Liver (tissue), 9 donors: Measurements from ENCODE around the gene PRPF40B. TPM values are rescaled to one million over a fixed set of nuclear protein-coding genes. Genes with fewer than 3 reads are reported as not detected.
"Not testable (repeated sequence)": the region's sequence is repeated elsewhere in the genome, so short reads cannot be mapped to it uniquely, and the experiment has no call there.

Source experiments
- DNase-seq: peaks from one replicate; pipeline ENCODE4 v3.0.0-alpha.2; 2017; ENCODE audit warnings: low spot score
- H3K27ac ChIP-seq, 2 donors: one replicate each; pipeline ENCODE4 v1.7.0; 2013; ENCODE audit warnings: inconsistent platforms in 2 of 2, low read length in 2 of 2, control low read depth in 1 of 2, low read depth in 1 of 2, mild to moderate bottlenecking in 1 of 2
- H3K27me3 ChIP-seq, 4 donors: one replicate each; pipeline versions ENCODE4 v1.6.1 to v1.7.0; 2013; ENCODE audit warnings: low read length in 3 of 4, inconsistent platforms in 1 of 4, mild to moderate bottlenecking in 1 of 4, moderate library complexity in 1 of 4; ENCODE audit not compliant: control insufficient read depth in 4 of 4, insufficient read depth in 4 of 4
- H3K36me3 ChIP-seq, 4 donors: one replicate each; pipeline versions ENCODE4 v1.6.1 to v1.7.0; 2013; ENCODE audit warnings: low read length in 3 of 4, mild to moderate bottlenecking in 3 of 4, low read depth in 1 of 4, moderate library complexity in 1 of 4; ENCODE audit not compliant: control insufficient read depth in 4 of 4, insufficient read depth in 3 of 4
- H3K4me1 ChIP-seq, 4 donors: one replicate each; pipeline versions ENCODE4 v1.6.1 to v1.7.0; 2013; ENCODE audit warnings: low read length in 3 of 4, mild to moderate bottlenecking in 3 of 4, moderate library complexity in 1 of 4; ENCODE audit not compliant: control insufficient read depth in 4 of 4, insufficient read depth in 4 of 4
- H3K4me3 ChIP-seq, 3 donors: one replicate each; pipeline versions ENCODE4 v1.6.1 to v1.7.0; 2013; ENCODE audit warnings: low read length in 3 of 3, control low read depth in 1 of 3, low read depth in 1 of 3, mild to moderate bottlenecking in 1 of 3
- H3K9ac ChIP-seq, 2 donors: one replicate each; pipeline ENCODE4 v1.7.0; 2013; ENCODE audit warnings: low read length in 2 of 2, mild to moderate bottlenecking in 2 of 2, moderate library complexity in 2 of 2, control low read depth in 1 of 2, low read depth in 1 of 2
- H3K9me3 ChIP-seq, 4 donors: one replicate each; pipeline versions ENCODE4 v1.6.1 to v1.7.0; 2013; ENCODE audit warnings: low read length in 3 of 4; ENCODE audit not compliant: control insufficient read depth in 4 of 4
- EGR1 ChIP-seq, 2 donors: IDR thresholded peaks; 2 replicates each; pipeline ENCODE4 v1.6.1; 2016 to 2018; ENCODE audit warnings: antibody characterized with exemption in 2 of 2, low read depth in 2 of 2
- FOXA1 ChIP-seq: IDR thresholded peaks from 2 replicates; pipeline ENCODE4 v1.6.1; 2016; ENCODE audit warnings: antibody characterized with exemption
- FOXA2 ChIP-seq: IDR thresholded peaks from 2 replicates; pipeline ENCODE4 v1.6.1; 2016; ENCODE audit warnings: antibody characterized with exemption
- GABPA ChIP-seq, 2 donors: IDR thresholded peaks in 1 of 2; conservative IDR thresholded peaks in 1 of 2; 2 replicates each; pipeline ENCODE4 v1.6.1; 2016; ENCODE audit warnings: antibody characterized with exemption in 2 of 2, mild to moderate bottlenecking in 1 of 2, moderate library complexity in 1 of 2
- HNF4A ChIP-seq, 2 donors: conservative IDR thresholded peaks; 2 replicates each; pipeline ENCODE4 v1.6.1; 2016; ENCODE audit warnings: antibody characterized with exemption in 2 of 2, mild to moderate bottlenecking in 2 of 2
- HNF4G ChIP-seq: IDR thresholded peaks from 2 replicates; pipeline ENCODE4 v1.6.1; 2016; ENCODE audit warnings: antibody characterized with exemption
- JUND ChIP-seq, 2 donors: IDR thresholded peaks; 2 replicates each; pipeline ENCODE4 v1.6.1; 2016; ENCODE audit warnings: antibody characterized with exemption in 2 of 2
- NR2F2 ChIP-seq: IDR thresholded peaks from 2 replicates; pipeline ENCODE4 v1.6.1; 2016; ENCODE audit warnings: antibody characterized with exemption
- RAD21 ChIP-seq, 2 donors: IDR thresholded peaks; 2 replicates each; pipeline ENCODE4 v1.6.1; 2016; ENCODE audit warnings: antibody characterized with exemption in 2 of 2, mild to moderate bottlenecking in 2 of 2
- RXRA ChIP-seq, 2 donors: IDR thresholded peaks; 2 replicates each; pipeline ENCODE4 v1.6.1; 2017 to 2018; ENCODE audit warnings: antibody characterized with exemption in 2 of 2, mild to moderate bottlenecking in 1 of 2
- SP1 ChIP-seq: IDR thresholded peaks from 2 replicates; pipeline ENCODE4 v1.6.1; 2018; ENCODE audit warnings: antibody characterized with exemption, mild to moderate bottlenecking
- TAF1 ChIP-seq: conservative IDR thresholded peaks from 2 replicates; pipeline ENCODE4 v1.6.1; 2016; ENCODE audit warnings: antibody characterized with exemption, mild to moderate bottlenecking
- YY1 ChIP-seq: IDR thresholded peaks from 2 replicates; pipeline ENCODE4 v1.6.1; 2016; ENCODE audit warnings: antibody characterized with exemption, mild to moderate bottlenecking
- WGBS: extraction: QIAGEN DNeasy Blood & Tissue Kit; methylation state at CpG from one replicate; pipeline ENCODE4 v1.1.7; 2013; 5-methylcytosine and 5-hydroxymethylcytosine counted together
- polyA plus RNA-seq, 2 donors: library from polyadenylated mRNA; stranded (reverse) in 1 of 2; unstranded in 1 of 2; fragments of 200-250 nt in 1 of 2; fragments of >200 nt in 1 of 2; fragmentation: Nextera tagmentation in 1 of 2; extraction: Ambion mirVana in 1 of 2; gene quantifications; one replicate each; pipeline versions ENCODE4 v1.2.1 to v1.2.3, GENCODE V29; 2013 to 2015
- total RNA-seq, 2 donors: library from RNA; depleted of rRNA; stranded (reverse); fragments of >200 nt; gene quantifications; one replicate each; pipeline ENCODE4 v1.2.3, GENCODE V29; 2014
- TF ChIP-seq, protein P1 (sequence below): IDR thresholded peaks from 2 replicates; pipeline ENCODE4 v1.6.1; 2016; ENCODE audit warnings: antibody characterized with exemption
- TF ChIP-seq, protein P2 (sequence below): IDR thresholded peaks from 2 replicates; pipeline ENCODE4 v1.6.1; 2016; ENCODE audit warnings: antibody characterized with exemption
- TF ChIP-seq, protein P3 (sequence below): IDR thresholded peaks from 2 replicates; pipeline ENCODE4 v1.6.1; 2016; ENCODE audit warnings: antibody characterized with exemption, mild to moderate bottlenecking
- TF ChIP-seq, protein P4 (sequence below): IDR thresholded peaks from 2 replicates; pipeline ENCODE4 v1.6.1; 2016; ENCODE audit warnings: antibody characterized with exemption
- TF ChIP-seq, protein P5 (sequence below): fragments of 150-350 bp; IDR thresholded peaks from 2 replicates; pipeline ENCODE4 v1.5.1; 2017; ENCODE audit warnings: improper control_type of control experiment, low read depth, low read length; ENCODE audit not compliant: missing input control
- donor health status: healthy.
- donor health status: healthy.
- donor health status: healthy.
- donor health status: healthy.
- donor health status: healthy.

Gene PRPF40B
- total and polyA plus RNA-seq, 4 donors, result 2.4 to 4.8 (median 3.9) TPM

DNA sequence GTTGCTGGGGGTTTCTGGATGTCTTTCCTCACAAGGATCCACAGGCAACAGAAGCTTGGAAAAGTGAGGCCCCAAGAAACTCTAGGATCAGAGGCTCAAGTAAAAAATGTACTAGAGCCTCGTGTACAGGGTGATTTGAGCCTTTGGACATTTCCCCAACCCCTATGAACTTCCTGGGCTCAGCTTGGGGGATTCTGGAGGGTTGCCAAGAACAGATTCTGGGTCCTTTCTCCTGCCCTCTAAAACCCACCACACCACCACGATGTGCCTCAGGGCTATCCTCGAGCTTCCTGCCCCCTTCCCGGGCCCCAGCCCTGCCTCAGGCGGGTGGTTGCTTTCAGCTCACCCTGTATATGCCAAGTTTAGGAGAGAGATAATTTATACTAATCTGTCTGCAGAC, 18.5 kb upstream of the PRPF40B start:
- H3K9ac ChIP-seq, result no peak overlapping the region
- H3K9me3 ChIP-seq, result no peaks in the 10 kb centered on the region
- peaks cover 0 to 5% (median 0%) of the 10 kb centered on the region in 4 donors for H3K36me3 ChIP-seq
- no peak overlapping the region for H3K27ac ChIP-seq
- no peaks in the 10 kb centered on the region for H3K4me1 ChIP-seq
- no peaks in the 10 kb centered on the region for H3K27me3 ChIP-seq
- DNase-seq, result no peak
- WGBS, result 69% methylated on average over 5 of the region's 5 CpGs
- no peak overlapping the region for H3K4me3 ChIP-seq
- TF ChIP-seq, protein P1, sequence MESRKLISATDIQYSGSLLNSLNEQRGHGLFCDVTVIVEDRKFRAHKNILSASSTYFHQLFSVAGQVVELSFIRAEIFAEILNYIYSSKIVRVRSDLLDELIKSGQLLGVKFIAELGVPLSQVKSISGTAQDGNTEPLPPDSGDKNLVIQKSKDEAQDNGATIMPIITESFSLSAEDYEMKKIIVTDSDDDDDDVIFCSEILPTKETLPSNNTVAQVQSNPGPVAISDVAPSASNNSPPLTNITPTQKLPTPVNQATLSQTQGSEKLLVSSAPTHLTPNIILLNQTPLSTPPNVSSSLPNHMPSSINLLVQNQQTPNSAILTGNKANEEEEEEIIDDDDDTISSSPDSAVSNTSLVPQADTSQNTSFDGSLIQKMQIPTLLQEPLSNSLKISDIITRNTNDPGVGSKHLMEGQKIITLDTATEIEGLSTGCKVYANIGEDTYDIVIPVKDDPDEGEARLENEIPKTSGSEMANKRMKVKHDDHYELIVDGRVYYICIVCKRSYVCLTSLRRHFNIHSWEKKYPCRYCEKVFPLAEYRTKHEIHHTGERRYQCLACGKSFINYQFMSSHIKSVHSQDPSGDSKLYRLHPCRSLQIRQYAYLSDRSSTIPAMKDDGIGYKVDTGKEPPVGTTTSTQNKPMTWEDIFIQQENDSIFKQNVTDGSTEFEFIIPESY, result no peak
- no peak for TF ChIP-seq FOXA2
- TF ChIP-seq HNF4A (conservative IDR thresholded peaks at IDR 0.05), result no peak
- TF ChIP-seq, protein P2, sequence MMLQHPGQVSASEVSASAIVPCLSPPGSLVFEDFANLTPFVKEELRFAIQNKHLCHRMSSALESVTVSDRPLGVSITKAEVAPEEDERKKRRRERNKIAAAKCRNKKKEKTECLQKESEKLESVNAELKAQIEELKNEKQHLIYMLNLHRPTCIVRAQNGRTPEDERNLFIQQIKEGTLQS, result no peak
- TF ChIP-seq FOXA1, result no peak
- TF ChIP-seq, protein P3, sequence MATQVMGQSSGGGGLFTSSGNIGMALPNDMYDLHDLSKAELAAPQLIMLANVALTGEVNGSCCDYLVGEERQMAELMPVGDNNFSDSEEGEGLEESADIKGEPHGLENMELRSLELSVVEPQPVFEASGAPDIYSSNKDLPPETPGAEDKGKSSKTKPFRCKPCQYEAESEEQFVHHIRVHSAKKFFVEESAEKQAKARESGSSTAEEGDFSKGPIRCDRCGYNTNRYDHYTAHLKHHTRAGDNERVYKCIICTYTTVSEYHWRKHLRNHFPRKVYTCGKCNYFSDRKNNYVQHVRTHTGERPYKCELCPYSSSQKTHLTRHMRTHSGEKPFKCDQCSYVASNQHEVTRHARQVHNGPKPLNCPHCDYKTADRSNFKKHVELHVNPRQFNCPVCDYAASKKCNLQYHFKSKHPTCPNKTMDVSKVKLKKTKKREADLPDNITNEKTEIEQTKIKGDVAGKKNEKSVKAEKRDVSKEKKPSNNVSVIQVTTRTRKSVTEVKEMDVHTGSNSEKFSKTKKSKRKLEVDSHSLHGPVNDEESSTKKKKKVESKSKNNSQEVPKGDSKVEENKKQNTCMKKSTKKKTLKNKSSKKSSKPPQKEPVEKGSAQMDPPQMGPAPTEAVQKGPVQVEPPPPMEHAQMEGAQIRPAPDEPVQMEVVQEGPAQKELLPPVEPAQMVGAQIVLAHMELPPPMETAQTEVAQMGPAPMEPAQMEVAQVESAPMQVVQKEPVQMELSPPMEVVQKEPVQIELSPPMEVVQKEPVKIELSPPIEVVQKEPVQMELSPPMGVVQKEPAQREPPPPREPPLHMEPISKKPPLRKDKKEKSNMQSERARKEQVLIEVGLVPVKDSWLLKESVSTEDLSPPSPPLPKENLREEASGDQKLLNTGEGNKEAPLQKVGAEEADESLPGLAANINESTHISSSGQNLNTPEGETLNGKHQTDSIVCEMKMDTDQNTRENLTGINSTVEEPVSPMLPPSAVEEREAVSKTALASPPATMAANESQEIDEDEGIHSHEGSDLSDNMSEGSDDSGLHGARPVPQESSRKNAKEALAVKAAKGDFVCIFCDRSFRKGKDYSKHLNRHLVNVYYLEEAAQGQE, result no peak
- no peak for TF ChIP-seq EGR1 (IDR thresholded peaks at IDR 0.05; ENCODE audit: low read depth in 2 of 2)
- TF ChIP-seq SP1, result no peak
- TF ChIP-seq JUND (IDR thresholded peaks at IDR 0.05), result no peak
- no peak for TF ChIP-seq GABPA (IDR thresholded peaks at IDR 0.05 in 1 of 2, conservative IDR thresholded peaks at IDR 0.05 in 1 of 2)
- TF ChIP-seq, protein P4, sequence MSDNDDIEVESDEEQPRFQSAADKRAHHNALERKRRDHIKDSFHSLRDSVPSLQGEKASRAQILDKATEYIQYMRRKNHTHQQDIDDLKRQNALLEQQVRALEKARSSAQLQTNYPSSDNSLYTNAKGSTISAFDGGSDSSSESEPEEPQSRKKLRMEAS, result no peak
- TF ChIP-seq, protein P5, sequence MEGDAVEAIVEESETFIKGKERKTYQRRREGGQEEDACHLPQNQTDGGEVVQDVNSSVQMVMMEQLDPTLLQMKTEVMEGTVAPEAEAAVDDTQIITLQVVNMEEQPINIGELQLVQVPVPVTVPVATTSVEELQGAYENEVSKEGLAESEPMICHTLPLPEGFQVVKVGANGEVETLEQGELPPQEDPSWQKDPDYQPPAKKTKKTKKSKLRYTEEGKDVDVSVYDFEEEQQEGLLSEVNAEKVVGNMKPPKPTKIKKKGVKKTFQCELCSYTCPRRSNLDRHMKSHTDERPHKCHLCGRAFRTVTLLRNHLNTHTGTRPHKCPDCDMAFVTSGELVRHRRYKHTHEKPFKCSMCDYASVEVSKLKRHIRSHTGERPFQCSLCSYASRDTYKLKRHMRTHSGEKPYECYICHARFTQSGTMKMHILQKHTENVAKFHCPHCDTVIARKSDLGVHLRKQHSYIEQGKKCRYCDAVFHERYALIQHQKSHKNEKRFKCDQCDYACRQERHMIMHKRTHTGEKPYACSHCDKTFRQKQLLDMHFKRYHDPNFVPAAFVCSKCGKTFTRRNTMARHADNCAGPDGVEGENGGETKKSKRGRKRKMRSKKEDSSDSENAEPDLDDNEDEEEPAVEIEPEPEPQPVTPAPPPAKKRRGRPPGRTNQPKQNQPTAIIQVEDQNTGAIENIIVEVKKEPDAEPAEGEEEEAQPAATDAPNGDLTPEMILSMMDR, result no peak
- TF ChIP-seq RAD21 (IDR thresholded peaks at IDR 0.05), result no peak
- no peak for TF ChIP-seq HNF4G
- no peak for TF ChIP-seq NR2F2
- TF ChIP-seq RXRA (IDR thresholded peaks at IDR 0.05), result no peak
- TF ChIP-seq YY1, result no peak
- TF ChIP-seq TAF1, result no peak

DNA sequence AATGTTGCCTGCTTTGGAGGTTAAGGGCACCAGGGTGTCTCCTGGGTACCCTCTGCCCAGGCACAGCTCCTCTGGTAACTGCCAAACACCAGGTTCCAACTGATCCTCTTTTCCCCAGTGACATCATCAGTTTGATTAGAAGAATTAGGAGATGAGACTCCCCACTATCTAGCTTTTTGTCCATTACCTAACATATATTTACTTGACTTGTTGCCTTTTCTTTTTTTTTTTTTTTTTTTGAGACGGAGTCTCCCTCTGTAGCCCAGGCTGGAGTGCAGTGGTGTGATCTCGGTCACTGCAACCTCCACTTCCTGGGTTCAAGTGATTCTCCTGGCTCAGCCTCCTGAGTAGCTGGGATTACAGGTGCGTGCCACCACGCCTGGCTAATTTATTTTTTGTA, 17.8 kb upstream of the PRPF40B start, which contains the start of gene FAM186B:
TSS of gene FAM186B (minus strand) at position 101 of the 400 bp plus-strand sequence. CDS start 162 bp downstream, outside the sequence.
- not testable (repeated sequence) for H3K4me1 ChIP-seq, DNase-seq, H3K27ac ChIP-seq, H3K27me3 ChIP-seq, H3K9ac ChIP-seq, H3K4me3 ChIP-seq, H3K9me3 ChIP-seq, H3K36me3 ChIP-seq
- 95% methylated on average over 4 of the region's 4 CpGs for WGBS
